Measurements from ENCODE around the gene FAM199X. TPM values are rescaled to one million over a fixed set of nuclear protein-coding genes. Genes with fewer than 3 reads are reported as not detected.

The FAM199X gene
- total and polyA plus RNA-seq, 9 donors, result 10.4 to 16.4 (median 14.0) TPM

DNA sequence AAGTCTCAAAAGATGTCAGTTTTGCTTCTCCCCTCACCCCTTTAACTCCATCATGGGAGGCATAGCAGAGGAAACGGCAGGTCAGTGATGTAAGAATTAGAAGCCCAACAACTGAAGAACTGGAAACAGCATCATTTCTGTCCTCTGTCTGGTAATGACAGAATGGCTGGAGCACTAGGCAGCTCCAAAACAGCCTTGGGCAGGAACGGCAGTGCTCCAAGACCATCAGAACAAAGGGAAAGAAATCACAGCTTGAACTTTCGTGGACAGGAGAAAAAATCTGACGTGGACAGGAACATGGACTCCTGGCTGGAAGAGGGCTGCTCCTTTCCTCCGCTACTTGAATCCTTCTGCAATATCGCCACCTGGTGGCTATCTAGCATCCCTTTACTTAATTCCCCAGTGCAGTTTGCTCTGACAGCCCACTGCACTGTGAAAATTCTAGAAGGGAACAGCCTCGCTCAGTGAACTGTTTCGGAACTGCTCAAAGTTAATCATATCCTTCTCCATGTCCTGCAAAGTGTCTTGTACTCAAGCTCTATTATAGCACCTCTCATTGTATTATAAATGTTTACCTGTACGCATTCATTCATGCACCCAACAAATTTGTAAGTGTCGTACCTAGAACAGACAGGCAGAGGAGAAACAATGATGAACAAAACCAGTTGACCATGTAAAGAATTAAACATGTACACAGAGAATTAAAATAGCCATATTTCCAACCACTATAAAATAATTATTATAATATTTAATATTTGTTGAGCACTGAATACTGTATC lies 29.8 kb upstream of the FAM199X start:
- H3K4me1 ChIP-seq (ENCODE audit: control insufficient read depth, insufficient read depth, low read length), result peaks cover 2% of the 10 kb centered on the region
- H3K27ac ChIP-seq (ENCODE audit: low read length), result peak overlapping the region; percentile 90
- H3K27me3 ChIP-seq (ENCODE audit: control insufficient read depth, insufficient read depth, low read length), result peaks cover 14% of the 10 kb centered on the region
- WGBS (ENCODE audit: insufficient coverage), result 16% methylated on average over 7 of the region's 10 CpGs
- no peaks in the 10 kb centered on the region for H3K36me3 ChIP-seq (ENCODE audit: control insufficient read depth, insufficient read depth, low read length)
- H3K4me3 ChIP-seq (ENCODE audit: low read length), result peak overlapping the region; percentile 43
- peak; percentile 94 for DNase-seq
- no peaks in the 10 kb centered on the region for H3K9me3 ChIP-seq (replicated peaks; ENCODE audit: control insufficient read depth, low read depth, low read length)

DNA sequence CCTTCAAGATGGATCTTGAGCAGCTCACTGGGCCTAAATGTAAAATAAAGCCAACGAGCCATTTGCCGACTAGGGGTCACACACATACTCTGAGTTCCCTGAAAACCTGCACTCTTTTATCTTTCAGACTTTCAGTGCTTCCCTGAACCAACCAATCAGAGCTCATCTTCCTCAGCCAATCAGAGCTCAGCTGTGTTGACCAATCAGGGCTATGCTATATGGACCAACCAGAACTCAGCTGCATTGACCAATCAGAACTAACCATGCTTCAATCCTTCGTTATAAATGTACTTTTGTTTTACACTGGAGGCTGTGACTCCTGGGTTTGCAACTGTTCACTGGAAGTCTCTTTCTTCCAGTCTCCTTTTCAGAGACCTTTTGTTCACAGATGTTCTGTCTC lies 28.8 kb upstream of the FAM199X start:
- Histone ChIP-seq H3K4me1 (ENCODE audit: control insufficient read depth, insufficient read depth, low read length) (peaks cover 2% of the 10 kb centered on the region), H3K27me3 (ENCODE audit: control insufficient read depth, insufficient read depth, low read length) (peaks cover 14% of the 10 kb centered on the region), H3K4me3 (ENCODE audit: low read length) (no peak overlapping the region), H3K9me3 (replicated peaks; ENCODE audit: control insufficient read depth, low read depth, low read length) (no peaks in the 10 kb centered on the region), H3K27ac (ENCODE audit: low read length) (no peak overlapping the region), H3K36me3 (ENCODE audit: control insufficient read depth, insufficient read depth, low read length) (no peaks in the 10 kb centered on the region)
- DNase-seq, result peak; percentile 11
- WGBS (ENCODE audit: insufficient coverage), result 73% methylated on average over 2 of the region's 3 CpGs

DNA sequence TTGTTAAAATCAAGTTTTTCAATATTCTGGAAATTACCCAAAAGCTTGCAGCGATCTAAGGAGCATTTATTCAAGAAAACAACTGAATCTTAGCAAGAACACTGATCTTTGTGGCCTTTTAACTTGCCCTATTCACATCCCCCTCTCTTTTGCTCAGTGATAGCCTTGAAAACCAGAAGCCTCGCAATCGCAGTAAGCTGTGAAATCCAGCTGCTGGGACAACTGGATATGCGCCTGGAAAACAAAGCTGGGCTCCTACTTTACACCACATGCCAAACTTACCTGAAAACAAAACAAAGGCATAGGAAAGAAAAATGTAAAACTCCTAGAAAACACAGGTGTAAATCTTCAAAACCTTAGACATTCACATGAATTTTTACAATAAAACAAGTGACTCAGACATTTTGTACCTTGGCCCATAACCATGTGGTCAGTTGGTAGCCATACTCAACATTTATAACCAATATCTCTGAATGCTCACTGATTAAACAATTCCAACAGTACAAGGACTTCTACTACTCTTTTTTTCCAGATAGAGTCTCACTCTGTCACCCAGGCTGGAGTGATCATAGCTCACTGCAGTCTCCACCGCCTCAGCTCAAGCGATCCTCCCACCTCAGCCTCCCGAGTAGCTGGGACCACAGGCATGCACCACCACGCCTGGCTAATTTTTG lies 25.0 kb upstream of the FAM199X start:
- H3K4me3 ChIP-seq (ENCODE audit: low read length), result no peak overlapping the region
- H3K36me3 ChIP-seq (ENCODE audit: control insufficient read depth, insufficient read depth, low read length), result no peaks in the 10 kb centered on the region
- no peaks in the 10 kb centered on the region for H3K9me3 ChIP-seq (replicated peaks; ENCODE audit: control insufficient read depth, low read depth, low read length)
- DNase-seq, result no peak
- no peak overlapping the region for H3K27ac ChIP-seq (ENCODE audit: low read length)
- H3K27me3 ChIP-seq (ENCODE audit: control insufficient read depth, insufficient read depth, low read length), result peaks cover 5% of the 10 kb centered on the region
- whole genome bisulfite sequencing (ENCODE audit: insufficient coverage), result 79% methylated on average over 6 of the region's 8 CpGs
- peaks cover under 1% of the 10 kb centered on the region for H3K4me1 ChIP-seq (ENCODE audit: control insufficient read depth, insufficient read depth, low read length)

DNA sequence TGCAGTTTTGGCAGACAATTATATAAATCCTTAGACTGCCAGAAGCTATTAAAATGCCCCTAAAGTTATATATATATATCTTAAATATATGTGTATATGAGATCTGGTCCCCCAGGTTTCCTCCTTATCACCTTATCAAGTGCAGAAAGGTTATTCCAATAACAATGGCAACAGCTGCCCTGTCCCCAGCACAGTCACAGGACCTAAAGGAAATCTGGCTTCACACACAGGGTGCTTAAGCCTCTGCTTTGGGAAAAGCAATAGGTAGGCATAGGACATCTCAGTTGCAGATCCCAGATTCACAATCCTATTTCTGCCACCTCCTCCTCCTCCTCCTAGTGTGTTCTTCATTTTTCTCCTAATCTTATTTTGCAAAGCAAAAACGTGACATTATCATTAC lies 15.2 kb upstream of the FAM199X start:
- Histone ChIP-seq H3K36me3 (ENCODE audit: control insufficient read depth, insufficient read depth, low read length) (no peaks in the 10 kb centered on the region), H3K4me1 (ENCODE audit: control insufficient read depth, insufficient read depth, low read length) (peaks cover 3% of the 10 kb centered on the region), H3K9me3 (replicated peaks; ENCODE audit: control insufficient read depth, low read depth, low read length) (no peaks in the 10 kb centered on the region), H3K27me3 (ENCODE audit: control insufficient read depth, insufficient read depth, low read length) (peaks cover 9% of the 10 kb centered on the region), H3K27ac (ENCODE audit: low read length) (no peak overlapping the region), H3K4me3 (ENCODE audit: low read length) (no peak overlapping the region)
- DNase-seq, result no peak
- WGBS (ENCODE audit: insufficient coverage), result 17% methylated on average over 1 of the region's 1 CpG

DNA sequence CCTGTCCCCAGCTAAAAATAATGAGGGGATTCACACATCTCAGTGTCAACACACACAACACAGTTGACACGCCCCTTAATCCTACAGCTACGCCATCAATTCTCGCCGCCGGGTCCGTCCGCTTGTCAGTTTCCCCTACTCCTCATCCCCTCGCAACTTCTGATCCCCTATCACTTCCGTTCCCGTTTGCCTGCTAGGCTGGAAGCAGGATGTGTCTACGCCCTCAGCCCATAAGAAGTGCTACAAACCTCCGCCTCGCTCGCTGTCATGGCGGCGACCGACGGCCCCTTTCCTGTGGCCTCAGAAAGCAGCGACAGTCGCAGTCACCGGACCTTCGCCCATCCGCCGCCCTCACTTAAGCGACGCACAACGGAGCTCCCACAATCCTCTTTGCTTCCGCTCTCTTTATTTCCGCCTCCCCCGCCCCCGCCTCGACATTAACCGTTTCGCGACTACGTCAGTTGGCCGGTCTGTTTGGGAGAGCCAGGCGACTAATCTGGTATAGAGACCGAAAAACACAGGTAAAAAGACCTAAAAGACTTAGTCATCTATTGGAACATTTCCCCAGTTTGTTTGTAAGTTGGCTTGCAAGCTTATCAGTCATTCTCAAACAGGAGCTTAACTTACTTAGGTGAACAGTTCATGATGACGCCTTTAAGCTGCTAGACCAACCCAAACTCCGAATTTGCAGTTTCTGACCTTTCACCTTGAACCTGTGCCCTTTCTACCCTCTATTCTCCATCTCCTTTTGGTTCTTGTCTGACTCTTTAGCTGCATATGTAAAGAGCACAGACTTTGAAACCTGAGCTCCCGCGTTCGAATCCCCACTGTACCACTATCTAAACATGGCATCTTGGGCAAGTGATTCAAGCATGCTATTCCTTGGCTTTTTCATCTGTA lies 9.4 kb upstream of the FAM199X start, which contains the start of gene SLC25A53:
Gene SLC25A53, minus strand, starts transcription at position 380 of the 900 bp plus-strand sequence. CDS start 51,752 bp downstream, outside the sequence.
- peaks cover 3% of the 10 kb centered on the region for H3K4me1 ChIP-seq (ENCODE audit: control insufficient read depth, insufficient read depth, low read length)
- peak within 1 kb of the TSS; percentile 98 for H3K27ac ChIP-seq (ENCODE audit: low read length)
- WGBS (ENCODE audit: insufficient coverage), result 32% methylated on average over 41 of the region's 44 CpGs
- DNase-seq, result peak; percentile 92
- no peaks in the 10 kb centered on the region for H3K9me3 ChIP-seq (replicated peaks; ENCODE audit: control insufficient read depth, low read depth, low read length)
- H3K36me3 ChIP-seq (ENCODE audit: control insufficient read depth, insufficient read depth, low read length), result no peaks in the 10 kb centered on the region
- peaks cover 22% of the 10 kb centered on the region for H3K27me3 ChIP-seq (ENCODE audit: control insufficient read depth, insufficient read depth, low read length)
- peak within 1 kb of the TSS; percentile 69 for H3K4me3 ChIP-seq (ENCODE audit: low read length)

DNA sequence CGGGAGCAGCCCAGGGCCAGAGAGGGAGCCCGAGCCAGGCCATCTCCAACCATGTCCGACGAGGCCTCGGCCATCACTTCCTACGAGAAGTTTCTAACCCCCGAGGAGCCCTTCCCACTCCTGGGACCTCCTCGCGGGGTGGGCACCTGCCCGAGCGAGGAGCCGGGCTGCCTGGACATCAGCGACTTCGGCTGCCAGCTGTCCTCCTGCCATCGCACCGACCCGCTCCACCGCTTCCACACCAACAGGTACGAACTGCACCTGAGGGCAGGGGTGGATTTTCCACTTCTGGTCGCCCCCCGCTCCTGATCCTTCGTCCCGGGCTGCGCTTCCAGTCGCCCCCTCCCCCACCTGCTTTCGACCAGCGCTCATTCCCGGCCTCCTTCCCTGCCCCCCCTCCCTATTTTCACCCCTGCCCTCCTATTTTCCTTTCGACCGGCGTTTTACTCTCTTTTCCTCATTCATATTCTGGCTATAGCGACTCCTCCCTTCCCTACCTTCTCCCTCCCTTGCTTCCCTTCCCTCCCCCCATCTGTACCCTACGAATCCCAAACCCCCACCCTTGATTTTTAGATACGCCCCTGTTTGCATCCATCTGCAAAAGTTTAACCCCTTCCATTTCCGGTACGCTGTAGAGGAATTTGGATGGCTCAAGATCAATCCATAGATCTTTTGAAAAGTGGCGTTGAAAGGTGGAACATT lies 633 bp downstream of the FAM199X start:
- 34% methylated on average over 29 of the region's 37 CpGs for WGBS (ENCODE audit: insufficient coverage)
- H3K27me3 ChIP-seq (ENCODE audit: control insufficient read depth, insufficient read depth, low read length), result peaks cover 3% of the 10 kb centered on the region
- peak; percentile 12 for DNase-seq
- H3K9me3 ChIP-seq (replicated peaks; ENCODE audit: control insufficient read depth, low read depth, low read length), result no peaks in the 10 kb centered on the region
- peak overlapping the region; percentile 49 for H3K27ac ChIP-seq (ENCODE audit: low read length)
- no peaks in the 10 kb centered on the region for H3K36me3 ChIP-seq (ENCODE audit: control insufficient read depth, insufficient read depth, low read length)
- H3K4me1 ChIP-seq (ENCODE audit: control insufficient read depth, insufficient read depth, low read length), result peaks cover 4% of the 10 kb centered on the region
- H3K4me3 ChIP-seq (ENCODE audit: low read length), result peak overlapping the region; percentile 78

DNA sequence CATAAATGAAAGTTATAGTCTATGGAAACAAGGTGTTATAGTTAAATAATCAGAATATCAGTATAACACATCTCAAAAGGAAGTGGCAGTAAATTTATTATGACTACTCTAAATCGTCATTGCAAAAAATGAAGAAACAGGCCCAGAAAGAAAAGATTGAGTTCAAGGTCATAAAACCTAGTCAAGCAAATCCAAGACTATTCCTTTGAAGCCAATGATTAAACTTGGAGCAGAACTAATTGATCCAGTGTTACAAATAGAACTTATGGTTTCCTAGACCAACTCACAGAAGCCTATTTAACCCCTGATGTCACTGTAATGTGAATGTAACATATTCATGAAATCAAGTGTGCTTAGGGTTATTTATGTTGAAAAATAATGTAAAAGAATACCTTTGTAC lies 1.9 kb downstream of the FAM199X start:
- Histone ChIP-seq H3K36me3 (ENCODE audit: control insufficient read depth, insufficient read depth, low read length) (no peaks in the 10 kb centered on the region), H3K4me1 (ENCODE audit: control insufficient read depth, insufficient read depth, low read length) (peaks cover 4% of the 10 kb centered on the region), H3K27ac (ENCODE audit: low read length) (no peak overlapping the region), H3K4me3 (ENCODE audit: low read length) (no peak overlapping the region), H3K9me3 (replicated peaks; ENCODE audit: control insufficient read depth, low read depth, low read length) (no peaks in the 10 kb centered on the region), H3K27me3 (ENCODE audit: control insufficient read depth, insufficient read depth, low read length) (peaks cover 7% of the 10 kb centered on the region)
- no peak for DNase-seq
- WGBS (ENCODE audit: insufficient coverage), result no CpG with 5 or more reads among the region's 1 CpG

DNA sequence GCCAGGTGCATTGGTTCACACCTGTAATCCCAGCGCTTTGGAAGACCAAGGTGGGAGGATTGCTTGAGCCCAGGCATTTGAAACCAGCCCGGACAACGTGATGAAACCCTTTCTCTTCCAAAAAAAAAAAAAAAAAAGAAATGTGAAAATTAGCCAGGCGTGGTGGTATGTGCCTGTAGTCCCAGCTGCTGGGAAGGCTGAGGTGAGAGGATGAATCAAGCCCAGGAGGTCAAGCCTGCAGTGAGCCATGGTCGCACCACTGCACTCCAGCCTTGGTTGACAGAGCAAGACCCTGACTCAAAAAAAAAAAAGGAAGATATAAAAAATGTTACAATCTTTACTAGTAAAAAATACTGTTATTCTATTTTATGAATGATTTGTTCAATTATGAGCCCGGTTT lies 5.9 kb downstream of the FAM199X start:
- Histone ChIP-seq H3K27me3 (ENCODE audit: control insufficient read depth, insufficient read depth, low read length) (peaks cover 6% of the 10 kb centered on the region), H3K36me3 (ENCODE audit: control insufficient read depth, insufficient read depth, low read length) (no peaks in the 10 kb centered on the region), H3K27ac (ENCODE audit: low read length) (no peak overlapping the region), H3K9me3 (replicated peaks; ENCODE audit: control insufficient read depth, low read depth, low read length) (no peaks in the 10 kb centered on the region), H3K4me1 (ENCODE audit: control insufficient read depth, insufficient read depth, low read length) (no peaks in the 10 kb centered on the region), H3K4me3 (ENCODE audit: low read length) (no peak overlapping the region)
- no CpG with 5 or more reads among the region's 6 CpGs for WGBS (ENCODE audit: insufficient coverage)
- no peak for DNase-seq

DNA sequence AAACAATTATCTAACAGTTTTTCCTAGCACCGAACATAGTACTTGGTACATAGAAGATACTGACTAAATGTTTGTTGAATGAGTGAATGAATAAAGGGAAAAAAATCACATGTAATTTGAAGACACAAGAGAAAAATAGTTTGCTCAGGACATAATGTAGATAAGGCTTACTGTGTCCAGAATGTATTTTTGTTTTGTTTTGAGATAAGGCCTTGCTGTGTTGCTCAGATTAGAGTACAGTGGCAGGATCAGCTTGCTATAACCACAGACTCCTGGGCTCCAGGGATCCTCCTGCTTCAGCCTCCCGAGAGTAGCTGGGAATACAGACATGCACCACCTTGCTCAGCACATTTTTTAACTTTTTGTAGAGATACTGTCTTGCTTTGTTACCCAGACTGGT lies 6.5 kb downstream of the FAM199X start:
- H3K27me3 ChIP-seq (ENCODE audit: control insufficient read depth, insufficient read depth, low read length), result peaks cover 6% of the 10 kb centered on the region
- no peak for DNase-seq
- WGBS (ENCODE audit: insufficient coverage), result 80% methylated on average over 1 of the region's 2 CpGs

More for the DNA sequence above, 6.5 kb downstream of the FAM199X start:
- Histone ChIP-seq H3K36me3 (ENCODE audit: control insufficient read depth, insufficient read depth, low read length) (peaks cover 2% of the 10 kb centered on the region), H3K27ac (ENCODE audit: low read length) (no peak overlapping the region), H3K4me1 (ENCODE audit: control insufficient read depth, insufficient read depth, low read length) (no peaks in the 10 kb centered on the region), H3K4me3 (ENCODE audit: low read length) (no peak overlapping the region), H3K9me3 (replicated peaks; ENCODE audit: control insufficient read depth, low read depth, low read length) (no peaks in the 10 kb centered on the region)
